Adrenal gland (tissue), 5 donors: Measurements from ENCODE around the gene ADGRF3.
"Not testable (repeated sequence)": the region's sequence is repeated elsewhere in the genome, so short reads cannot be mapped to it uniquely, and the experiment has no call there.

Experiments used
- POLR2A ChIP-seq, 2 donors: fragments of 450-650 bp; IDR thresholded peaks; one replicate each; pipeline ENCODE4 v1.6.1; 2017; ENCODE audit warnings: antibody characterized with exemption in 2 of 2, mild to moderate bottlenecking in 2 of 2, moderate library complexity in 1 of 2
- TF ChIP-seq, protein P1 (sequence below), 6 experiments: fragments of 450-650 bp in 4 of 6; fragments of 200-600 bp in 2 of 6; sonication (generic) in 1 of 6; IDR thresholded peaks; 1 replicate in 5 of 6; 2 replicates in 1 of 6; pipeline versions ENCODE4 v1.5.1 to v1.8.0; 2016 to 2021; ENCODE audit warnings: antibody characterized with exemption in 6 of 6, mild to moderate bottlenecking in 2 of 6, moderate library complexity in 1 of 6
- donor health status: DM: no; HTN: no; CAD: no.

DNA sequence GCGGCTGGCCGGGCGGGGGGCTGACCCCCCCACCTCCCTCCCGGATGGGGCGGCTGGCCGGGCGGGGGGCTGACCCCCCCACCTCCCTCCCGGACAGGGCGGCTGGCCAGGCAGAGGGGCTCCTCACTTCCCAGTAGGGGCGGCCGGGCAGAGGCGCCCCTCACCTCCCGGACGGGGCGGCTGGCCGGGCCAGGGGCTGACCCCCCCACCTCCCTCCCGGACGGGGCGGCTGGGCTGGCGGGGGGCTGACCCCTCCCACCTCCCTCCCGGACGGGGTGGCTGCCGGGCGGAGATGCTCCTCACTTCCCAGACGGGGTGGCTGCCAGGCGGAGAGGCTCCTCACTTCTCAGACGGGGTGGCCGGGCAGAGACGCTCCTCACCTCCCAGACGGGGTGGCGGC lies 24.3 kb upstream of the ADGRF3 start:
- TF ChIP-seq, protein P1, sequence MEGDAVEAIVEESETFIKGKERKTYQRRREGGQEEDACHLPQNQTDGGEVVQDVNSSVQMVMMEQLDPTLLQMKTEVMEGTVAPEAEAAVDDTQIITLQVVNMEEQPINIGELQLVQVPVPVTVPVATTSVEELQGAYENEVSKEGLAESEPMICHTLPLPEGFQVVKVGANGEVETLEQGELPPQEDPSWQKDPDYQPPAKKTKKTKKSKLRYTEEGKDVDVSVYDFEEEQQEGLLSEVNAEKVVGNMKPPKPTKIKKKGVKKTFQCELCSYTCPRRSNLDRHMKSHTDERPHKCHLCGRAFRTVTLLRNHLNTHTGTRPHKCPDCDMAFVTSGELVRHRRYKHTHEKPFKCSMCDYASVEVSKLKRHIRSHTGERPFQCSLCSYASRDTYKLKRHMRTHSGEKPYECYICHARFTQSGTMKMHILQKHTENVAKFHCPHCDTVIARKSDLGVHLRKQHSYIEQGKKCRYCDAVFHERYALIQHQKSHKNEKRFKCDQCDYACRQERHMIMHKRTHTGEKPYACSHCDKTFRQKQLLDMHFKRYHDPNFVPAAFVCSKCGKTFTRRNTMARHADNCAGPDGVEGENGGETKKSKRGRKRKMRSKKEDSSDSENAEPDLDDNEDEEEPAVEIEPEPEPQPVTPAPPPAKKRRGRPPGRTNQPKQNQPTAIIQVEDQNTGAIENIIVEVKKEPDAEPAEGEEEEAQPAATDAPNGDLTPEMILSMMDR (IDR thresholded peaks at IDR 0.05), result not testable (repeated sequence)
- TF ChIP-seq POLR2A (IDR thresholded peaks at IDR 0.05), result not testable (repeated sequence)
